ENCODE measurements around the gene RALGAPA2. TPM values are rescaled to one million over a fixed set of nuclear protein-coding genes. Genes with fewer than 3 reads are reported as not detected.

The RALGAPA2 gene
- total RNA-seq, 1 donor from 2014 or later: 21.0 TPM

DNA sequence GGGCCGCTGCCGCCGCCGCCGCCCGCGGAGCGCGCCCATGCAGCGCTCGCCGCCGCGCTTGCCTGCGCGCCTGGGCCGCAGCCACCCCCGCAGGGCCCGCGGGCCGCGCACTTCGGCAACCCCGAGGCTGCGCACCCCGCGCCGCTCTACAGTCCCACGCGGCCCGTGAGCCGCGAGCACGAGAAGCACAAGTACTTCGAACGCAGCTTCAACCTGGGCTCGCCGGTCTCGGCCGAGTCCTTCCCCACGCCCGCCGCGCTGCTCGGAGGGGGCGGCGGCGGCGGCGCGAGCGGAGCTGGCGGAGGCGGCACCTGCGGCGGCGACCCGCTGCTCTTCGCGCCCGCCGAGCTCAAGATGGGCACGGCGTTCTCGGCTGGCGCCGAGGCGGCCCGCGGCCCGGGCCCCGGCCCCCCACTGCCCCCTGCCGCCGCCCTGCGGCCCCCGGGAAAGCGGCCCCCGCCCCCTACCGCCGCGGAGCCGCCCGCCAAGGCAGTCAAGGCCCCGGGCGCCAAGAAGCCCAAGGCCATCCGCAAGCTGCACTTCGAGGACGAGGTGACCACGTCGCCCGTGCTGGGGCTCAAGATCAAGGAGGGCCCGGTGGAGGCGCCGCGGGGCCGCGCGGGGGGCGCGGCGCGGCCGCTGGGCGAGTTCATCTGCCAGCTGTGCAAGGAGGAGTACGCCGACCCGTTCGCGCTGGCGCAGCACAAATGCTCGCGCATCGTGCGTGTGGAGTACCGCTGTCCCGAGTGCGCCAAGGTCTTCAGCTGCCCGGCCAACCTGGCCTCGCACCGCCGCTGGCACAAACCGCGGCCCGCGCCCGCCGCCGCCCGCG is 343.8 kb downstream of the RALGAPA2 start:
- Histone ChIP-seq H3K27me3 (ENCODE audit: low read depth) (peaks cover 99% of the 10 kb centered on the region), H3K9me3 (replicated peaks) (no peaks in the 10 kb centered on the region), H3K4me1 (peaks cover 36% of the 10 kb centered on the region), H3K4me3 (peak overlapping the region; percentile 52), H3K36me3 (no peaks in the 10 kb centered on the region), H3K27ac (replicated peaks) (no peak overlapping the region)
- no peak for DNase-seq
- intact Hi-C loops (cut with micrococcal nuclease): loop anchor here (10.0 kb wide), 1 partner anchor 206 kb away; no protein-coding TSS in a partner anchor
- TF ChIP-seq, protein P1, sequence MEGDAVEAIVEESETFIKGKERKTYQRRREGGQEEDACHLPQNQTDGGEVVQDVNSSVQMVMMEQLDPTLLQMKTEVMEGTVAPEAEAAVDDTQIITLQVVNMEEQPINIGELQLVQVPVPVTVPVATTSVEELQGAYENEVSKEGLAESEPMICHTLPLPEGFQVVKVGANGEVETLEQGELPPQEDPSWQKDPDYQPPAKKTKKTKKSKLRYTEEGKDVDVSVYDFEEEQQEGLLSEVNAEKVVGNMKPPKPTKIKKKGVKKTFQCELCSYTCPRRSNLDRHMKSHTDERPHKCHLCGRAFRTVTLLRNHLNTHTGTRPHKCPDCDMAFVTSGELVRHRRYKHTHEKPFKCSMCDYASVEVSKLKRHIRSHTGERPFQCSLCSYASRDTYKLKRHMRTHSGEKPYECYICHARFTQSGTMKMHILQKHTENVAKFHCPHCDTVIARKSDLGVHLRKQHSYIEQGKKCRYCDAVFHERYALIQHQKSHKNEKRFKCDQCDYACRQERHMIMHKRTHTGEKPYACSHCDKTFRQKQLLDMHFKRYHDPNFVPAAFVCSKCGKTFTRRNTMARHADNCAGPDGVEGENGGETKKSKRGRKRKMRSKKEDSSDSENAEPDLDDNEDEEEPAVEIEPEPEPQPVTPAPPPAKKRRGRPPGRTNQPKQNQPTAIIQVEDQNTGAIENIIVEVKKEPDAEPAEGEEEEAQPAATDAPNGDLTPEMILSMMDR (IDR thresholded peaks at IDR 0.05; ENCODE audit: borderline replicate concordance): no peak

DNA sequence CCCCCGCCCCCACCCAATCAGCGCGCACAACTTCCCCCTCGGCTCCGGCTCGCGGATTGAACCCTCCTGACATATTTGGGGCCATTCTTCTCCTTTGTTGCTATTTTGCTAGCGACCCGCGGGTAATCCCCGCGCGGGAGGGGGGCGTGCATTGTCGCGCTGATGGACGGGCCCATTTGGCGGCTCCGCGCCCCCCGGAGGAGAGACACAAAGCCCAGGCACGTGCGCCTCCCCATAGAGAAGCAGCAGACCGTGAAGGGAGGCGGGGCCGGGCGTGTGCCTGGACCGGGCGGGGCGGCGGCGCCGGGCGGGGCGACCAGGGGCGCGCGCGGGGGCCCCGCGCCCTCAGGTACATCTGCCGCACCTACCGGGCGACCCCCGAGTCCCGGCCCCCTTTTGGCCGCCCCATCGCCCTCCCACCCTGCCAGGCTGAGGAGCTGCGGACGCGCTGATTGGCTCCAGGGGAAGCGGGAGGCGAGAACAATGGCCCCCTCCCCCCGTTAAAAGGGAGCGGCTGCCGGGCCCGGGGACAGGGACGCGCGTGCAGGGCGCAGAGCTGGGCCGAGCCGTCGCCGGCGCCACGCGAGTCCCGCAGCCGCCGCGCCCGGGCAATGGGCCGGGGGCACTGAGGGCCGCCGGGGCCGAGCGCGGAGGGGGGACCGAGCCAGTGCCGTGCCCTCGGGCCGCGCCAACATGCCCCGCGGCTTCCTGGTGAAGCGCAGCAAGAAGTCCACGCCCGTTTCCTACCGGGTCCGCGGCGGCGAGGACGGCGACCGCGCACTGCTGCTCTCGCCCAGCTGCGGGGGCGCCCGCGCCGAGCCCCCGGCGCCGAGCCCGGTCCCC is 344.6 kb downstream of the RALGAPA2 start, which contains the start of gene INSM1:
Gene INSM1 (plus strand): TSS at position 530 of the 843 bp plus-strand sequence. CDS start 164 bp downstream, at position 694.
- intact Hi-C loops (cut with micrococcal nuclease): loop anchor here (10.0 kb wide), 1 partner anchor 207 kb away; no protein-coding TSS in a partner anchor
- H3K4me3 ChIP-seq: peak within 1 kb of the TSS; percentile 52
- TF ChIP-seq, protein P1 (IDR thresholded peaks at IDR 0.05; ENCODE audit: borderline replicate concordance): no peak
- H3K36me3 ChIP-seq: no peaks in the 10 kb centered on the region
- peaks cover 99% of the 10 kb centered on the region for H3K27me3 ChIP-seq (ENCODE audit: low read depth)
- no peaks in the 10 kb centered on the region for H3K9me3 ChIP-seq (replicated peaks)
- H3K27ac ChIP-seq (replicated peaks): no peak within 1 kb of the TSS
- no peak for DNase-seq
- H3K4me1 ChIP-seq: peaks cover 39% of the 10 kb centered on the region

DNA sequence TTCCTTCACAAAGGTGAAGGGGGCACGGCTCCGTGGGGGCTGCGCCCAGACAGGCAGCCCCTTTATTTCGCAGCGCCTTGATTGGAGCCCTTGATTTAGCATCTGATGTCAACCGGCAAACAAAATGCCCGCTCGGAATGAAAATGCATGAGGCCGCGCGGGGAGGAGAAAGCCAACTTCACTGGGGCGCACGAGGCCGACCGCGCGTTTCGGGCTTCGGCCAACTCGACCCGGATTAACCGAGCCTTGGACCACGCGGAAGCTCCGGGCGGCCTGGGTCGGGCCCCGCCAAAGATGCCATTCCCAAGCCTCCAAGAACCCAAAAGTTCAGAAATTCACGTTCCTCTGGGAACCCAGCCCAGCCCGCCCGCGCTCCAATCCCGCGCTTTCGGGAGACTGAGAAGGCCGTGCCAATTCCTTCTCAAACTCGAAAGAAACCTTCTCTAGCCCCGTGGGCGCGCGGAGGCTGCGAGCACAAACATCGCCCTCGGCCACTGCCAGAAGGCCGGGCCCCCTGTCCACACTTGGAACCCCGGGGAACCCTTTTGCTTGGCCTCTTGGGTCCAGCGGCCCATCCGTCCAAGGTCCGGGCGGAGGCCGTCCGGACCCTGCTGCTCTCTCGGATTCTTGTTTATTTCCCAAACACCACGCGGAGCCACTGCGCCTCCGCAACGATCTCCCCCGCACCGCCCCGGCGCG is 345.4 kb downstream of the RALGAPA2 start:
- TF ChIP-seq, protein P1 (IDR thresholded peaks at IDR 0.05; ENCODE audit: borderline replicate concordance): no peak
- Histone ChIP-seq H3K36me3 (no peaks in the 10 kb centered on the region), H3K4me3 (peak overlapping the region; percentile 52), H3K27me3 (ENCODE audit: low read depth) (peaks cover 99% of the 10 kb centered on the region), H3K9me3 (replicated peaks) (no peaks in the 10 kb centered on the region), H3K4me1 (peaks cover 43% of the 10 kb centered on the region), H3K27ac (replicated peaks) (no peak overlapping the region)
- no peak for DNase-seq
- intact Hi-C loops (cut with micrococcal nuclease): loop anchor here (10.0 kb wide), 1 partner anchor 208 kb away; no protein-coding TSS in a partner anchor

DNA sequence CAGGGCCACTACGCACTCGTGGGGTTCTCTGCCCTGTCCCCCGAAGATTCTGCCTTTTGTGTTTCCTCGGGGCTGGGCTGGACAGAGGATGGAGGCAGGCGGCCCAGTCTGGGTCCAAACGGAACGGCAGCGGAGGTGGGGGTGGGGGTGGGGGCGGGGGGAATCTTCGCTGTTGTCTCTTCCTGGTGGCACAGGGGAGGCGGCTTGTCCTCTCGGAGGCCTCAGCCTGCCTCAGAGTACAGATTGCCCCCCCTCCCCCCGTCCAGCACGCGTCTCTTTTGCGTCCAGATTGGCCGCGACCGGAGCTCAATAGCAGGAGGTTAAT is 345.9 kb downstream of the RALGAPA2 start:
- no peaks in the 10 kb centered on the region for H3K36me3 ChIP-seq
- no peaks in the 10 kb centered on the region for H3K9me3 ChIP-seq (replicated peaks)
- H3K4me1 ChIP-seq: peaks cover 43% of the 10 kb centered on the region
- no peak for DNase-seq
- intact Hi-C loops (cut with micrococcal nuclease): loop anchor here (10.0 kb wide), 1 partner anchor 208 kb away; no protein-coding TSS in a partner anchor
- TF ChIP-seq, protein P1 (IDR thresholded peaks at IDR 0.05; ENCODE audit: borderline replicate concordance): no peak
- H3K27me3 ChIP-seq (ENCODE audit: low read depth): peaks cover 99% of the 10 kb centered on the region
- no peak overlapping the region for H3K27ac ChIP-seq (replicated peaks)
- H3K4me3 ChIP-seq: no peak overlapping the region
